ENCODE data around the gene SAMD11. TPM values are rescaled to one million over a fixed set of nuclear protein-coding genes. Genes with fewer than 3 reads are reported as not detected.

The SAMD11 gene
- total RNA-seq, 4 donors from 2014 or later = 2.6 to 15.9 (median 11.5) TPM

- Histone ChIP-seq H3K4me3 (no peak overlapping the region), H3K9me3 (no peaks in the 10 kb centered on the region), H3K36me3 (no peaks in the 10 kb centered on the region), H3K27me3 (peaks cover 0 to 52% of the 10 kb centered on the region in 2 donors), H3K4me1 (peaks cover 0 to 27% (median 7%) of the 10 kb centered on the region in 4 donors), H3K27ac (peak overlapping the region in 1 of 4 donors; percentile 72)
- WGBS, 2 donors = 62 to 74% methylated on average over 24 to 25 of the region's 25 CpGs
- DNase-seq (ENCODE audit: low spot score in 2 of 2) = peak in 1 of 2 donors; percentile 6
- TF ChIP-seq CTCF (IDR thresholded peaks at IDR 0.05) (no peak), EP300 (IDR thresholded peaks at IDR 0.05) (no peak), POLR2A (IDR thresholded peaks at IDR 0.05) (no peak)
Observed at GRCh38 chr1:910881-911721, 12.6 kb upstream of the SAMD11 start.

GRCh38 chr1:911875-912739, 11.6 kb upstream of the SAMD11 start:
- no peak overlapping the region for H3K27ac ChIP-seq
- H3K27me3 ChIP-seq = peaks cover 0 to 62% of the 10 kb centered on the region in 2 donors
- no peaks in the 10 kb centered on the region for H3K9me3 ChIP-seq
- 53 to 73% methylated on average over 13 to 15 of the region's 15 CpGs for WGBS, 2 donors
- DNase-seq (ENCODE audit: low spot score in 2 of 2) = peak in 1 of 2 donors; percentile 4
- H3K36me3 ChIP-seq = no peaks in the 10 kb centered on the region
- no peak overlapping the region for H3K4me3 ChIP-seq
- peaks cover 0 to 26% (median 3%) of the 10 kb centered on the region in 4 donors for H3K4me1 ChIP-seq
- no peak for TF ChIP-seq EP300 (IDR thresholded peaks at IDR 0.05)
- TF ChIP-seq CTCF (IDR thresholded peaks at IDR 0.05) = no peak
- TF ChIP-seq POLR2A (IDR thresholded peaks at IDR 0.05) = no peak

GRCh38 chr1:912740-913301, 10.9 kb upstream of the SAMD11 start:
- Histone ChIP-seq H3K27me3 (peaks cover 0 to 69% of the 10 kb centered on the region in 2 donors), H3K4me1 (peaks cover 0 to 29% (median 3%) of the 10 kb centered on the region in 4 donors)
- WGBS, 2 donors = 27 to 54% methylated on average over 20 to 22 of the region's 24 CpGs

GRCh38 chr1:913491-914130, 10.1 kb upstream of the SAMD11 start:
- peaks cover 0 to 77% of the 10 kb centered on the region in 2 donors for H3K27me3 ChIP-seq
- no peak for DNase-seq (ENCODE audit: low spot score in 2 of 2)
- TF ChIP-seq EP300 (IDR thresholded peaks at IDR 0.05) (no peak), POLR2A (IDR thresholded peaks at IDR 0.05) (no peak), CTCF (IDR thresholded peaks at IDR 0.05) (no peak)
- H3K4me1 ChIP-seq = peaks cover 0 to 29% (median 3%) of the 10 kb centered on the region in 4 donors
- no peak overlapping the region for H3K4me3 ChIP-seq
- no peaks in the 10 kb centered on the region for H3K9me3 ChIP-seq
- H3K27ac ChIP-seq = no peak overlapping the region
- H3K36me3 ChIP-seq = no peaks in the 10 kb centered on the region
- whole genome bisulfite sequencing, 2 donors = 60 to 69% methylated on average over 9 to 16 of the region's 16 CpGs

More at GRCh38 chr1:912740-913301, 10.9 kb upstream of the SAMD11 start:
- H3K9me3 ChIP-seq = no peaks in the 10 kb centered on the region
- no peak overlapping the region for H3K4me3 ChIP-seq
- DNase-seq (ENCODE audit: low spot score in 2 of 2) = no peak
- no peaks in the 10 kb centered on the region for H3K36me3 ChIP-seq
- TF ChIP-seq CTCF (IDR thresholded peaks at IDR 0.05) = no peak
- no peak for TF ChIP-seq POLR2A (IDR thresholded peaks at IDR 0.05)
- no peak for TF ChIP-seq EP300 (IDR thresholded peaks at IDR 0.05)
- H3K27ac ChIP-seq = no peak overlapping the region
